AG04449 (cell line): Measurements from ENCODE around the gene KDM1B.
"Not testable (repeated sequence)": the region's sequence is repeated elsewhere in the genome, so short reads cannot be mapped to it uniquely, and the experiment has no call there.

Experiments
- CTCF ChIA-PET: fragments of 350-600 bp; formaldehyde crosslinking; extraction: SDS; loops from one replicate; lab custom pipeline; 2021; ENCODE audit warnings: antibody characterized with exemption; lab: Yijun Ruan, JAX
- POLR2A ChIA-PET: fragments of 400-600, 350-600 bp; formaldehyde crosslinking; extraction: SDS; loops from one replicate; lab custom pipeline; 2020; ENCODE audit warnings: antibody characterized with exemption, inconsistent platforms; lab: Yijun Ruan, JAX
- DNase-seq: peaks from one replicate; pipeline ENCODE4 v3.0.0-alpha.2; 2010; ENCODE audit warnings: low read depth, low spot score
- H3K4me3 ChIP-seq: 2 replicates; pipeline ENCODE4 v1.5.1; 2011; ENCODE audit warnings: low read depth, mild to moderate bottlenecking, control low read depth, low read length
- TF ChIP-seq, protein P1 (sequence below): IDR thresholded peaks from one replicate; pipeline ENCODE4 v1.5.1; 2011; ENCODE audit warnings: mild to moderate bottlenecking, moderate library complexity, low read length, control low read depth, inconsistent platforms; ENCODE audit not compliant: insufficient read depth; ENCODE audit errors: missing control alignments

The KDM1B gene

DNA sequence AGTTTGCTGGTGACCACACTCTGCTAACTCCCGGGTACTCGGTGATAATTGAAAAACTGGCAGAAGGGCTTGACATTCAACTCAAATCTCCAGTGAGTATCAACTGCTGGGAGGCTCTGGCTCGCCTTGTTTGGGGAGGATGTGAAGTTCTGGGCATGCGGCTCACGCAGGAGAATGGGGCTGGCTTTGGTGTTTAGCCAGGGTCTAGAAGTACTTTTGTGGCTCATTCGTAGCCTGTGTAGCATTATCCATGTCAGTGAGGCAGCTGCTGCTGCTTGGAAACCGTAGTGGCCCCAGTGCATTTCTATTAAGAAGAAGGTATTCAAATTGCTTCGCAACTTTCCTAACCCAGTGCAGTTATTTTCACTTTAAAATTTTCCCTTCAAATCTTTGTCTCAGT, 52.2 kb downstream of the KDM1B start:
- ChIA-PET CTCF (no interaction called here), POLR2A (no interaction called here)
- no peak overlapping the region for H3K4me3 ChIP-seq
- no peak for DNase-seq
- TF ChIP-seq, protein P1, sequence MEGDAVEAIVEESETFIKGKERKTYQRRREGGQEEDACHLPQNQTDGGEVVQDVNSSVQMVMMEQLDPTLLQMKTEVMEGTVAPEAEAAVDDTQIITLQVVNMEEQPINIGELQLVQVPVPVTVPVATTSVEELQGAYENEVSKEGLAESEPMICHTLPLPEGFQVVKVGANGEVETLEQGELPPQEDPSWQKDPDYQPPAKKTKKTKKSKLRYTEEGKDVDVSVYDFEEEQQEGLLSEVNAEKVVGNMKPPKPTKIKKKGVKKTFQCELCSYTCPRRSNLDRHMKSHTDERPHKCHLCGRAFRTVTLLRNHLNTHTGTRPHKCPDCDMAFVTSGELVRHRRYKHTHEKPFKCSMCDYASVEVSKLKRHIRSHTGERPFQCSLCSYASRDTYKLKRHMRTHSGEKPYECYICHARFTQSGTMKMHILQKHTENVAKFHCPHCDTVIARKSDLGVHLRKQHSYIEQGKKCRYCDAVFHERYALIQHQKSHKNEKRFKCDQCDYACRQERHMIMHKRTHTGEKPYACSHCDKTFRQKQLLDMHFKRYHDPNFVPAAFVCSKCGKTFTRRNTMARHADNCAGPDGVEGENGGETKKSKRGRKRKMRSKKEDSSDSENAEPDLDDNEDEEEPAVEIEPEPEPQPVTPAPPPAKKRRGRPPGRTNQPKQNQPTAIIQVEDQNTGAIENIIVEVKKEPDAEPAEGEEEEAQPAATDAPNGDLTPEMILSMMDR: no peak

DNA sequence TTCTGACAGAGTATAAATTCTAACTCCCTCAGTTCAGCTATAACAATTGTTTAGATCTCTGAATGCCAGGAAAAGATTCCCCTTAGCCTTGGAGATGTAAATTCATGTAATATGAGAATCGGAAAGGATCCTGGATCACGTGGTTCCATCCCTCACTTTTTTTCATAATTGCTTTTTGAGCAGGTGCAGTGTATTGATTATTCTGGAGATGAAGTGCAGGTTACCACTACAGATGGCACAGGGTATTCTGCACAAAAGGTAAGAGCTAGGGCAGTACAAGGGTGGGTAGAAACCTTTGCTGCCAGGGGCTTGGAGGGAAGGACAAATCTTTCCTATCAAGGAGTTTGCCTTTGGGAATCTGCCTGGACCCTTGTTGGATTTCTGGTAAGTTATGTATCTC, 52.7 kb downstream of the KDM1B start:
- TF ChIP-seq, protein P1: no peak
- no peak overlapping the region for H3K4me3 ChIP-seq
- no peak for DNase-seq
- CTCF ChIA-PET: no interaction called here
- POLR2A ChIA-PET: no interaction called here

DNA sequence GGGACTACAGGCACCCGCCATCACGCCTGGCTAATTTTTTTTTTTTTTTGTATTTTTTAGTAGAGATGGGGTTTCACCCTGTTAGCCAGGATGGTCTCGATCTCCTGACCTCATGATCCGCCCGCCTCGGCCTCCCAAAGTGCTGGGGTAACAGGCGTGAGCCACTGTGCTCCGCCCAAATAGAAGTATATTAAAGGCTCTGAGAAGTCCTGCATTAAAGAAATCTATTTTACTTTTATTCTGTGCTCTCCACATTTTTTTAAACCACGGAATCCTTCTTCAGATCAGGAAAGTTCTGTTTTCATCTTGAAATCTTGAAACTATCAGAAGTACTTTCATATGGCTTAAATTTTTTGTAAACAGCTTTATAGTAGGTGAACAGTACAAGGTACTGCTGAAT, 53.6 kb downstream of the KDM1B start:
- DNase-seq, H3K4me3 ChIP-seq, CTCF ChIA-PET: not testable (repeated sequence)
- POLR2A ChIA-PET: interaction anchor here (1.3 kb wide), 1 partner anchor 8 kb away, joined by 3 read pairs; no protein-coding TSS in a partner anchor

DNA sequence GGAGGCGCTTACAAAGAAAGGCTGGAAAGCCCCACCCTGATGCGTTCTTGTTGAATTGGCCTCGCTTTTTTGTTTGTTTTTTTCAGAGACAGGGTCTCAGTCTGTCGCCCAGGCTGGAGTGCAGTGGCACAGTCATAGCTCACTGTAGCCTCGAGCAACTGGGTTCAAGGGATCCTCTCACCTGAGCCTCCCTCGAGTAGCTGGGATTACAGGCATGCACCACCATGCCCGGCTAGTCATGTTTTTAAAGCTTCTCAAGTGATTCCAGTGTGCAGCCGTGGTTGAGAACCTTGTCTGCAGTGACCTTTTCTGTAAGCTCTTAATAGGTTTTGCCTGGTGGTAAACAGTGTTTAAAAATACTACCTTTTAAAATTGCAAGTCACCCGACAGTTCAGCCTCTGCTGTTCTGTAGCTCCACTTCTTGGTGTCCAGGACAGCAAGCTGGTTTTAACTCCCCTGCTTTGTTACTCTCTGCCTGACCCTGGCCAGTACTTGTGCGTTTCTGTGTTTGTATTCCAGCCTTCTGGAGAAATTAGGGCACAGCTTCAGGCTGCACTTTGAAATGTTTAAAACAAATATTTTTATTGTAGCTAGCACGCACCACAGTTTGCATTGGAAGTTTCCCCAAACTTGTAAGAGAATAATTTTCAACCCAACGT, 54.4 kb downstream of the KDM1B start:
- POLR2A ChIA-PET: interaction anchor here (1.3 kb wide), 1 partner anchor 9 kb away, joined by 3 read pairs; no protein-coding TSS in a partner anchor
- TF ChIP-seq, protein P1: no peak
- no peak overlapping the region for H3K4me3 ChIP-seq
- DNase-seq: no peak
- CTCF ChIA-PET: no interaction called here

DNA sequence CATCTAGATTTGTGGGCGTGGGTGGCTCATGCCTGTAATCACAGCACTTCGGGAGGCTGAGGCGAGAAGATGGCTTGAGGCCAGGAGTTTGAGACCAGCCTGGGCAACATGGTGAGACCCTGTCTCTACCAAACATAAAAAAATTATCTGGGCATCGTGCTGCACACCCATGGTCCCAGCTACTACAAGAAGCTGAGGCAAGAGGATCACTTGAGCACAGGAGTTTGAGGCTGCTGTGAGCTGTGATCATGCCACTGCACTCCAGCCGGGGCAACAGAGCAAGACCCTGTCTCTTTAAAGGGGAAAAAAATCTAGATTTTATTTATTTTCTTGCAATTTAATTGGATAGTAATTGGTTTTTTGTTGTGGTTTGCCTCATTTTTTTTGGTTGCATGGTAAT, 55.5 kb downstream of the KDM1B start:
- TF ChIP-seq, protein P1: no peak
- no peak overlapping the region for H3K4me3 ChIP-seq
- POLR2A ChIA-PET: no interaction called here
- DNase-seq: no peak
- CTCF ChIA-PET: no interaction called here

DNA sequence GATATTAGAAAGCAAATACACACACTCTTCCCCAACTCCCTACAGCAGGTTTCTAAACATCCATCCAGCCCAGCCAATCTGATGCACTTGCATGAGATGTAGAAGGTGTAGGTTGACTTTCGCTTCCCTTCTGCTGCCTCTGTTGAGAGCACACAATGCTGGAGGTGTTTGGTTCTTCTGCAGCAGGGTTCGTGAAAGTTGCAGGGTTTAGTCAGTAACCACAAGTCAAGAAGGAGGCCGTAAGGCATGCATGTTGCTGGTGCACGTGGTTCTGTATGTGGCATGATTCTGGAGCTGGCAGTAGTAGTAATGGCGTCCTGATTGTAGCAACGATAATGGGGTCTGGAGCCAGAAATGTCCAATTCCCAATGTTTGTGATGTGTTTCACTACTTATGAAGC, 56.1 kb downstream of the KDM1B start:
- no peak overlapping the region for H3K4me3 ChIP-seq
- TF ChIP-seq, protein P1: no peak
- CTCF ChIA-PET: no interaction called here
- POLR2A ChIA-PET: no interaction called here
- DNase-seq: no peak

DNA sequence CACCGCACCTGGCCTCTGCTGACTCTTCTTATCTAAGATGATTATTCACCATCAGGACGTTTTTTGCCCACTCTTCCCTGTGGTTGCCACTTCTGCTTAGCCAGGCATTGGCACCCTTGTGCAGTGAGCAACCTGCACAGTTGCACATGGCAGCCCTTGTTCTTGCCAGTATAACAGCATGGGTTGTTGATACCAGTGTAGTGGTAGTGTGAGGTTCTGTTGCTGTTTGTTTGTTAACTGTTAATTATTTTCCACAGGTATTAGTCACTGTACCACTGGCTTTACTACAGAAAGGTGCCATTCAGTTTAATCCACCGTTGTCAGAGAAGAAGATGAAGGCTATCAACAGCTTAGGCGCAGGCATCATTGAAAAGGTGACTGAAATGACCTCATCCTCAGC, 57.0 kb downstream of the KDM1B start:
- DNase-seq: no peak
- H3K4me3 ChIP-seq: no peak overlapping the region
- TF ChIP-seq, protein P1: no peak
- ChIA-PET CTCF (no interaction called here), POLR2A (no interaction called here)
